ENCODE measurements around the gene MTCH1. TPM values are rescaled to one million over a fixed set of nuclear protein-coding genes. Genes with fewer than 3 reads are reported as not detected.

Gene MTCH1
- total and polyA plus RNA-seq, 2 of the 4 experiments (the other 2 are of a cell fraction) = 215 to 263 TPM

DNA sequence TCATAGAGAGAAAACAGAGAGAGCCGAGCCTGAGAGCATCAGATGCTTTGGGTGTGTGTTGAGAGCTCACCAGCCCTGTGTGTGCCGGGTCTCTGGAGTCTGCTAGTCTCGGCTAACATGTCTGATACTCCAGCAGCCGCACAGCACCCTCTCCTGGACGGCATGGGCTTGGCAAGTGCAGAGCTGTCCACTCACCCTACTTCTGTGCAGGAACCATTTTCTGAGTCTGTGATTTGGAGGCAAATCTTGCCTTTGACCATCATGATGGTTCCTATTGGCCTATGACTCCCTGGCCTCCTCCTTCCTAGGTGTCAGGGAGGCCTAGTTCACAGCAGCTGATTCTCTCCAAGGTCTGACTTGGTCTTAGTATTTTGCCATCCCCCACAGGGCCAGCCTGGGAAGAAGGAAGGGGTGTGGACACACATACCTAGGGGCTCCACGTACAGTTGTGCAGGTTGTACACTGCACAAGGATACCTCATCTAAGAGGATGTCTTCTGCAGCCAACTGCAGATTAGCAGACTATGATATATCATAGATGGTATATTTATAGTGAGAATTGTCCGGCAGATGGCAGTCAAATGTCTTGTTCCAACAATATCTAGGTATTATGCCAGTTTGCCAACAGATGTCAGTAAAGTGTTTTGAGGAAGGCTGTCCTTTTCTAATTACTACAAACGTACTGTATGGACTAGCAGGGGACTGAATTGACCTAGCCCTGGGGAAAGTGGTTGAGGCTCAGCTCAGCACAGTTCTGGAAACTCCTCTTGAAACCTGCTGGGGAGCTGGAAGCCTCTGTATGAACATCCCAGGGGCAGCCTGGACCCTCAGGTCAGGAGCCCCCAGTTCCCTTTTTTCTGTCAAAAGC, 32.4 kb upstream of the MTCH1 start:
- H3K27ac ChIP-seq (ENCODE audit: insufficient read depth, low read length) = no peak overlapping the region
- H2AFZ ChIP-seq (replicated peaks; ENCODE audit: low read length, poor library complexity) = peak overlapping the region; percentile 68
- ChIA-PET POLR2A (ENCODE audit: unreplicated experiment) (no interaction called here), CTCF (interaction anchor here (0.5 to 3.9 kb wide), 31 partner anchors 8 to 1100 kb away, joined by 3 to 30 read pairs (median 4); partner anchors contain the start of genes C6orf89, FGD2, PPIL1 and TBC1D22B)
- no peak overlapping the region for H3K23ac ChIP-seq (ENCODE audit: low read depth, low read length)
- no peaks in the 10 kb centered on the region for H3K9me3 ChIP-seq (ENCODE audit: control insufficient read depth, insufficient read depth, low read length)
- no peaks in the 10 kb centered on the region for H3K36me3 ChIP-seq (ENCODE audit: control insufficient read depth, insufficient read depth, low read length)
- no TSS peak for BruUV-seq (replicated peaks)
- 0% methylated on average over 2 of the region's 8 CpGs; no CpG with 5 or more reads in 1 of the 2 experiments for WGBS, 2 experiments (ENCODE audit: extremely low coverage in 2 of 2, insufficient read length in 1 of 2)
- no peak overlapping the region for H3K4me3 ChIP-seq (ENCODE audit: insufficient read depth, low read depth, low read length)
- no peak for TF ChIP-seq RCOR1 (IDR thresholded peaks at IDR 0.05; ENCODE audit: insufficient replicate concordance, low read length)
- no peak for TF ChIP-seq CHD1 (IDR thresholded peaks at IDR 0.05; ENCODE audit: low read depth, low read length)
- TF ChIP-seq, protein P1, sequence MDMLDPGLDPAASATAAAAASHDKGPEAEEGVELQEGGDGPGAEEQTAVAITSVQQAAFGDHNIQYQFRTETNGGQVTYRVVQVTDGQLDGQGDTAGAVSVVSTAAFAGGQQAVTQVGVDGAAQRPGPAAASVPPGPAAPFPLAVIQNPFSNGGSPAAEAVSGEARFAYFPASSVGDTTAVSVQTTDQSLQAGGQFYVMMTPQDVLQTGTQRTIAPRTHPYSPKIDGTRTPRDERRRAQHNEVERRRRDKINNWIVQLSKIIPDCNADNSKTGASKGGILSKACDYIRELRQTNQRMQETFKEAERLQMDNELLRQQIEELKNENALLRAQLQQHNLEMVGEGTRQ (IDR thresholded peaks at IDR 0.05; ENCODE audit: low read depth, low read length) = no peak
- peak; percentile 96 for TF ChIP-seq RAD21 (IDR thresholded peaks at IDR 0.05; ENCODE audit: low read length)
- TF ChIP-seq SMC3 (IDR thresholded peaks at IDR 0.05; ENCODE audit: low read depth, low read length) = peak; percentile 97
- TF ChIP-seq MAZ (IDR thresholded peaks at IDR 0.05; ENCODE audit: borderline replicate concordance, low read depth, low read length) = no peak
- no peak for TF ChIP-seq NFE2L2 (IDR thresholded peaks at IDR 0.05; ENCODE audit: low read depth, low read length)
- TF ChIP-seq MAFK (IDR thresholded peaks at IDR 0.05; ENCODE audit: low read depth, low read length) = no peak
- TF ChIP-seq, protein P2, sequence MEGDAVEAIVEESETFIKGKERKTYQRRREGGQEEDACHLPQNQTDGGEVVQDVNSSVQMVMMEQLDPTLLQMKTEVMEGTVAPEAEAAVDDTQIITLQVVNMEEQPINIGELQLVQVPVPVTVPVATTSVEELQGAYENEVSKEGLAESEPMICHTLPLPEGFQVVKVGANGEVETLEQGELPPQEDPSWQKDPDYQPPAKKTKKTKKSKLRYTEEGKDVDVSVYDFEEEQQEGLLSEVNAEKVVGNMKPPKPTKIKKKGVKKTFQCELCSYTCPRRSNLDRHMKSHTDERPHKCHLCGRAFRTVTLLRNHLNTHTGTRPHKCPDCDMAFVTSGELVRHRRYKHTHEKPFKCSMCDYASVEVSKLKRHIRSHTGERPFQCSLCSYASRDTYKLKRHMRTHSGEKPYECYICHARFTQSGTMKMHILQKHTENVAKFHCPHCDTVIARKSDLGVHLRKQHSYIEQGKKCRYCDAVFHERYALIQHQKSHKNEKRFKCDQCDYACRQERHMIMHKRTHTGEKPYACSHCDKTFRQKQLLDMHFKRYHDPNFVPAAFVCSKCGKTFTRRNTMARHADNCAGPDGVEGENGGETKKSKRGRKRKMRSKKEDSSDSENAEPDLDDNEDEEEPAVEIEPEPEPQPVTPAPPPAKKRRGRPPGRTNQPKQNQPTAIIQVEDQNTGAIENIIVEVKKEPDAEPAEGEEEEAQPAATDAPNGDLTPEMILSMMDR (conservative IDR thresholded peaks at IDR 0.05; ENCODE audit: low read depth, low read length) = peak; percentile 97
- TF ChIP-seq, protein P3, sequence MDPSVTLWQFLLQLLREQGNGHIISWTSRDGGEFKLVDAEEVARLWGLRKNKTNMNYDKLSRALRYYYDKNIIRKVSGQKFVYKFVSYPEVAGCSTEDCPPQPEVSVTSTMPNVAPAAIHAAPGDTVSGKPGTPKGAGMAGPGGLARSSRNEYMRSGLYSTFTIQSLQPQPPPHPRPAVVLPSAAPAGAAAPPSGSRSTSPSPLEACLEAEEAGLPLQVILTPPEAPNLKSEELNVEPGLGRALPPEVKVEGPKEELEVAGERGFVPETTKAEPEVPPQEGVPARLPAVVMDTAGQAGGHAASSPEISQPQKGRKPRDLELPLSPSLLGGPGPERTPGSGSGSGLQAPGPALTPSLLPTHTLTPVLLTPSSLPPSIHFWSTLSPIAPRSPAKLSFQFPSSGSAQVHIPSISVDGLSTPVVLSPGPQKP (IDR thresholded peaks at IDR 0.05; ENCODE audit: borderline replicate concordance, low read depth, low read length) = no peak
- TF ChIP-seq POLR2A (IDR thresholded peaks at IDR 0.05; ENCODE audit: low read depth, low read length) = no peak
- TF ChIP-seq FOS (IDR thresholded peaks at IDR 0.05; ENCODE audit: low read depth, low read length) = no peak
- no peak for TF ChIP-seq CEBPB (IDR thresholded peaks at IDR 0.05; ENCODE audit: low read depth, low read length)
- H3K4ac ChIP-seq (ENCODE audit: low read depth, low read length) = 0 out of 2 replicates have a peak overlapping the region, but pooled peaks have one; percentile 35
- DNase-seq (peak; percentile 87), ATAC-seq (ENCODE audit: low read depth) (peak; percentile 99)
- no peak overlapping the region for H3K18ac ChIP-seq (ENCODE audit: low read depth, low read length)
- H2BK20ac ChIP-seq (ENCODE audit: low read depth, low read length) = no peak overlapping the region
- H3K9ac ChIP-seq (ENCODE audit: low read depth, low read length) = 0 out of 2 replicates have a peak overlapping the region, but pooled peaks have one; percentile 15
- H4K91ac ChIP-seq (ENCODE audit: insufficient read depth, low read depth, low read length) = no peak overlapping the region
- H2AK5ac ChIP-seq (ENCODE audit: low read depth, low read length) = no peak overlapping the region
- H2BK120ac ChIP-seq (ENCODE audit: low read depth, low read length) = no peak overlapping the region
- no peaks in the 10 kb centered on the region for H3K79me1 ChIP-seq (ENCODE audit: low read depth in 1 of 2, low read length in 2 of 2)
- no peak overlapping the region; the same call in 2 of the 3 replicates for H2BK15ac ChIP-seq (ENCODE audit: low read depth, low read length)
- H2BK5ac ChIP-seq (ENCODE audit: low read depth, low read length, poor library complexity, severe bottlenecking) = no peak overlapping the region
- no peaks in the 10 kb centered on the region for H3K27me3 ChIP-seq (ENCODE audit: control insufficient read depth, insufficient read depth, low read length)
- H4K5ac ChIP-seq (ENCODE audit: low read depth, low read length) = no peak overlapping the region
- no peaks in the 10 kb centered on the region for H4K20me1 ChIP-seq (ENCODE audit: insufficient read depth, low read length)
- no peak overlapping the region for H3K56ac ChIP-seq (ENCODE audit: extremely low read depth, insufficient read depth, low read length)
- H3K14ac ChIP-seq (replicated peaks; ENCODE audit: low read depth, low read length) = no peak overlapping the region
- no peaks in the 10 kb centered on the region; the same call in 1 of the 2 replicates for H3K4me1 ChIP-seq (ENCODE audit: control insufficient read depth, insufficient read depth, low read length)
- intact Hi-C loops (cut with micrococcal nuclease) = loop anchor here (1.0 to 10.0 kb wide), 5 partner anchors 133 to 394 kb away; partner anchors contain the start of gene C6orf89
- no peaks in the 10 kb centered on the region for H3K9me1 ChIP-seq (ENCODE audit: insufficient read depth, low read length)
- no peak overlapping the region for H3K4me2 ChIP-seq (ENCODE audit: low read depth, low read length)
- in situ Hi-C loops (cut with MboI; ENCODE audit: low sequenced_read_pairs) = no loop called here
- no peak overlapping the region for H2AK9ac ChIP-seq (replicated peaks; ENCODE audit: low read depth, low read length, poor library complexity)
- peak overlapping the region; percentile 43 to 63; a peak in 3 of 4 replicates for H4K8ac ChIP-seq (ENCODE audit: low read depth in 2 of 2, low read length in 2 of 2)
- dilution Hi-C loops (cut with HindIII; ENCODE audit: low sequenced_read_pairs, unreplicated experiment) = no loop called here

All from IMR-90 (cell line).